GM12874 (cell line): ENCODE data around the gene CD6.

ENCODE experiments used
- TF ChIP-seq, protein P1 (sequence below): IDR thresholded peaks from 2 replicates; pipeline ENCODE4 v1.5.1; 2011; ENCODE audit warnings: low read depth, mild to moderate bottlenecking, control low read depth, low read length, moderate library complexity; ENCODE audit not compliant: insufficient read depth

The CD6 gene

GRCh38 chr11:60948250-60948649 lies 23.2 kb upstream of the CD6 start:
- TF ChIP-seq, protein P1, sequence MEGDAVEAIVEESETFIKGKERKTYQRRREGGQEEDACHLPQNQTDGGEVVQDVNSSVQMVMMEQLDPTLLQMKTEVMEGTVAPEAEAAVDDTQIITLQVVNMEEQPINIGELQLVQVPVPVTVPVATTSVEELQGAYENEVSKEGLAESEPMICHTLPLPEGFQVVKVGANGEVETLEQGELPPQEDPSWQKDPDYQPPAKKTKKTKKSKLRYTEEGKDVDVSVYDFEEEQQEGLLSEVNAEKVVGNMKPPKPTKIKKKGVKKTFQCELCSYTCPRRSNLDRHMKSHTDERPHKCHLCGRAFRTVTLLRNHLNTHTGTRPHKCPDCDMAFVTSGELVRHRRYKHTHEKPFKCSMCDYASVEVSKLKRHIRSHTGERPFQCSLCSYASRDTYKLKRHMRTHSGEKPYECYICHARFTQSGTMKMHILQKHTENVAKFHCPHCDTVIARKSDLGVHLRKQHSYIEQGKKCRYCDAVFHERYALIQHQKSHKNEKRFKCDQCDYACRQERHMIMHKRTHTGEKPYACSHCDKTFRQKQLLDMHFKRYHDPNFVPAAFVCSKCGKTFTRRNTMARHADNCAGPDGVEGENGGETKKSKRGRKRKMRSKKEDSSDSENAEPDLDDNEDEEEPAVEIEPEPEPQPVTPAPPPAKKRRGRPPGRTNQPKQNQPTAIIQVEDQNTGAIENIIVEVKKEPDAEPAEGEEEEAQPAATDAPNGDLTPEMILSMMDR, result no peak

DNA sequence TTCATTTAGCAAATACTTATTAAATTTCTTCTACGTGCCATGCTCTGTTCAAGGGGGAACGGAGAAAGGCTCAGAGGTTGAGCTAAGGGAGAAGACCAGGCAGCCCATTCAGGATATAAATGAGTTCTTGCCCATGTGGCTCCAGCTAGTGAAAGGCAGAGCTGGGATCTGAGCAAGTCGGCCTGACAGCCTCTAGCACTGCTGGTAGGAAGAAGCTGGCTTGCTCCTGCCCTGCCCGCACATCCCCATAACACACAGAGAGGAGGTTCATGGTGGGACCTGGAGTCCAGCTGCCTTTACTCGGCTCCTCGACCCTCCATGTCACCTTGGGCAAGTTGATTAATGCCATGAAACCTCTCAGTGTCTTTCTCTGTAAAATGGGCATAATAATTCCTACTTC lies 21.5 kb upstream of the CD6 start:
- TF ChIP-seq, protein P1, result no peak

DNA sequence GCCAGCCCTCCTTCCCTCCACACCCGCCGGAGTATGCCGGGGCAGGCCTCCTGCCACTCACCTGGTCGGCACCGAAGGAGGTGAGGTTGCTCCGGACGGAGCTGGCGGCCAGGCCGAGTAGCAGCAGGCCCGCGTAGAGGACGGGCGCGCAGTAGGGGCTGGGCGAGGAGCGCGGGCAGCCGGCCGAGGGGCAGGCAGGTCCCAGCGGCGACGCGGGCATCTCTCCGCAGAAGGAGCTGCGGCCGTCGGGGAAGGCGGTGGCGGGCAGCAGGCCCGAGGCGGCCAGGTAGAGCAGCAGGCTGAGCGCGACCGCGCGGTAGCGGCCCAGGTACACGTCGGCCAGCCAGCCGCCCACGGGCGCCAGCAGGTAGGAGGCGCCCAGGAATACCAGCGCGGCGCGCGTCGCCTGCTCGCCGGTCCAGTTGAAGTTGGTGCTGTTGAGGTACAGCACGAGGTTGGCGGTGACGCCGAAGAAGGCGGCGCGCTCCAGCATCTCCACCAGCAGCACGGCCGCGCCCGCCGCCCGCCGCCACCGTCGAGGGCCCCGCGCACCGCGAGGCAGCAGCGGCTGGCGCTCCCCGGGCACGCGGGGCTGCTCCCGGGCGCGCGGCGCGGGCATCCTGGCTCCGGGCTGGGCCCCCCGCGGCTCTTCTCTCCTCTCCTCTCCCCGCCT lies 20.4 kb upstream of the CD6 start:
- TF ChIP-seq, protein P1, result no peak

- TF ChIP-seq, protein P1, result no peak
Measured at GRCh38 chr11:60951606-60951903, 19.9 kb upstream of the CD6 start.

DNA sequence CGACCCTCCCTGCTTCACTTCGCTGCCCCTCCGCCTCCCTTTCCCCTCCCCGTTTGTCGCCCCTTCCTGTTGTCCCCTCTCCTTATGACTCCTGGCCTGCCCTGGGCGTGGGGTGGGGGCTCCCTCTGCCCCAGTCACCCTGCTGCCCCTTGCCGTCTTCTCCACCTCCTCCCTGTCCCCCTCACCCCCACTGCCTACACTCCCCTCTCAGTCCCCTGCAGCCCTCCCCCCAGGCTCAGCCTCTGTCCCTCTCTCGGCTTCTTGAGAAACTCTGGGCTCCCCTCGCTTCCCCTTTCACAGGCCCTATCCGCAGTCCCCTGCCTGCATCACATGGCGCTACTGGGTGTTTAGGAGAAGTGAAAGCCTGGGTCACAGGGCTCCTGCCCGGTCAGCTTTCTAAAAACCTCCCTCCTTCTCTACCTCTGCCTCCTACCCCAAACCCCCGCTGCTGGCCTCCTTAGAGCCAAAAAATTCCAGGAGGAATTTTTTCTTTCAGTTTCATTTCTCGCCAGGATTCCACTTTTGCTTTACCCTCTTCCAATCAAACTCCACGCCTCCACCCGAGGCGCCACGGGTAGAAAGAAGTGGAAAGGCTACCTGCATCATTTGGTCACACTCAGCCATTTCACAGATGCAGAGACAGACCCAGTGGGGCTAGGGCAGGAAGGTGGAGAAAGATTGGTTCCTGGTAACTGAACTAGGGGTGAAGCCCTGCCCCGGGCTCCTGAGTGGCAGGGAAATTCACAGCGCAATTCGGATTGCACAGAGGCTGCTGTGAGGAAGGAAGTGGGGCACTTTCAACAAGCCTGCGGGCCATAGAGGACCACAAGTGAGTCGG lies 19.4 kb upstream of the CD6 start, which contains the start of gene SLC15A3:
SLC15A3 (minus strand) TSS at position 273 of the 838 bp plus-strand sequence. CDS start 625 bp downstream, outside the sequence.
- TF ChIP-seq, protein P1, result no peak

DNA sequence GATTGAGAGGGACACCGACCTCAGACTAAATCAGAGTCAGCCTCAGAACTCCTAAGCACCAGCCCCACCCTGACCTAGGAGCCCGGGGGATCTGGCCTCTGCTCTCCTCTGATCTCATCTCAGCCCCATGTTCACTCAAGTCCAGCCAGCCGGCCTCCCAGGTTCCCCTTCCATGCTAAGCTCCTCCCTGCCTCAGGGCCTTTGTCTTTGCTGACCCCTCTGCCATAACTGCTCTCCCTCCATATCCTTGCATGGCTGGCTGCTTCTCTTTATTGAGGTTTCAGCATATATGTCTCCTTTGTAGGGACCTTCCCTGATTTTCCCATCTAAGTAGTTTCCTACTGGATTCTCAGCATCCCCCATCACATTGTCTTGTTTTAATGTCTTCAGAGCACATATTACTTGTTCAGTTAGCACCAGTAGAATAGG lies 18.7 kb upstream of the CD6 start:
- TF ChIP-seq, protein P1, result no peak

DNA sequence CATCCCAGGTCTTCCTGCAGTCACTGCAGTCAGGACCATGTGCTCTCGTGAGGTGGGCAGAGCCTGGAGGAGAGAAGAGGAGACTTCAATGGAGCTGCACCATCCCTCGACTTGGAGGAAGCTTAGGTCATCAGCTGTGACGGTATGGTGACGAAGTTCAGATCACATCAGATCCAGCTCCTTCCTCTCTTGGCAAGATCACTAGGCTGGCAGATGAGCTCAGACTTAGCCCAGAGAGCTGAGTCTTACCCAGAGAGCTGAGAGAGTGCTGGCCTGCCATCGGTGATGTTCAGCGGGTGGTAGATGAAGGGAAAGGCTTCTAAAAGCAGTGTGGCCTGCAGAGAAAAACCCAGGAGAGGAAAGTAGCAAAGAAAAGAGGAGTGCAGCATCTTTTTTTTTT lies 17.7 kb upstream of the CD6 start:
- TF ChIP-seq, protein P1, result no peak
